Measurements from ENCODE around the gene CLIP2.
"Not testable (repeated sequence)": the region's sequence is repeated elsewhere in the genome, so short reads cannot be mapped to it uniquely, and the experiment has no call there.

CLIP2 gene

DNA sequence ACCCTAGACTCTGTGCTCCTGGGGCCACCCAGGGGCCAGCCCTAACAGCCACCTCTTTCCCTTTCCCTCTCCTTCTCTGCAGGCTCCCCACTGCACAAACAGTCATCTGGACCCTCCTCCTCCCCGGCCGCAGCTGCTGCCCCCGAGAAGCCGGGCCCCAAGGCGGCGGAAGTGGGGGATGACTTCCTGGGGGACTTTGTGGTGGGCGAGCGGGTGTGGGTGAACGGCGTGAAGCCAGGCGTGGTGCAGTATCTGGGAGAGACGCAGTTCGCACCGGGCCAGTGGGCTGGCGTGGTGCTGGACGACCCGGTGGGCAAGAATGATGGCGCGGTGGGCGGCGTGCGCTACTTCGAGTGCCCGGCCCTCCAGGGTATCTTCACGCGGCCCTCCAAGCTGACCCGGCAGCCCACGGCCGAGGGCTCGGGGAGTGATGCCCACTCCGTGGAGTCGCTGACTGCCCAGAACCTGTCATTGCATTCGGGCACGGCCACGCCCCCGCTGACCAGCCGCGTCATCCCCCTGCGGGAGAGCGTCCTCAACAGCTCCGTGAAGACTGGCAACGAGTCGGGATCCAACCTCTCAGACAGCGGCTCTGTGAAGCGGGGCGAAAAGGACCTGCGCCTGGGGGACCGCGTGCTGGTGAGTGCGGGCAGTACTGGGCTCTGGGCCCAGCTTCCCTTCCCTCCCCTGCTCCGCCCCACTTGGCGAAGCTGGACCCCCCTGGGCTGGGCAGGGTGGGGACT is 49.3 kb downstream of the CLIP2 start:
- no peak for DNase-seq

DNA sequence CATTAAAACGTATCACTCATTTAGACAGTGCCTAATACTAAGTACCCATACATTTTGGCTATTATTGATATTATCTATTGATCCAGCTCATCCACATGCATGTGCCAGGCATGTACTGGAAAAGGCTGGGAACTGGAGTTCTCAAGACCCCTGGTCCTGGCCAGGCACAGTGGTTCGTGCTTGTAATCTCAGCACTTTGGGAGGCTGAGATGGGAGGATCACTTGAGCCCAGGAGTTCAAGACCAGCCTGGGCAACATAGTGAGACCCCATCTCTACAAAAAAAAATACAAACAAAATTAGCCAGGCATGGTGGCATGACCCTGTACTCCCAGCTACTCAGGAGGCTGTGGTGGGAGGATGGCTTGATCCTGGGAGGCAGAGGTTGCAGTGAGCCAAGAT is 50.4 kb downstream of the CLIP2 start:
- not testable (repeated sequence) for DNase-seq

DNA sequence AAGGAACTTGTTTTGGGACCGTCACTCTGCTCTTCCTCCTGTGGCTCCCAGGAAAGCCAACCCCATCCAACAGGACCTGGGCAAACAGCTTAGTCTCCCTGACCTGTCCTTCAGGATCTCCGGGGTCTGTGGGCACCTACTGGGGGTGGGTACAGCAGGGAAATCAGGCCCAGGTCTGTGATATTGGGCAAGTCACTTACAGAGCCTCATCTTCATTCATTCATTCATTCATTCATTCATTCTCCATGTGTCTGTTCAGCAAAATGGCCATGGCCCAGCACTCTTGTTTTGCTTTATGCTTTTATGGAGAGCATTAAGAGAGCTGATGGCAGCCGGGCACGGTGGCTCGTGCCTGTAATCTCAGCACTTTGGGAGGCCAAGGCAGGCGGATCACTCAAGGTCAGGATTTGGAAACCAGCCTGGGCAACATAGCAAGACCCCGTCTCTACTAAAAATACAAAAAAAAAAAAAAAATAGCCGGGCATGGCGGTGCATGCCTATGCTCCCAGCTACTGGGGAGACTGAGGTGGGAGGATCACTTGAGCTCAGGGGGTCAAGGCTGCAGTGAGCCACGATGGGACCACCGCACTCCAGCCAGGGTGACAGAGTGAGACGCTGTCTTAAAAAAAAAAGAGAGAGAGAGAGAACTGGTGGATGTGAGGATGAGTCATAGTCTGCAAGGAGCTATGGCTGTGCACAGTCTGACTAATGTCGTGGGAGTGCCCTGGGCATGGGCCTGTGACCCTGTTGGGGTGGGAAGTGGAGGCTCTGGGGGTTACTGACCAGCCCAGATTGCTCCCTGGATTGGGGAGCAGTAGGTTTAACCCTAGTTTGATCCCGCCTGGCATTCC is 54.3 kb downstream of the CLIP2 start:
- DNase-seq: no peak

DNA sequence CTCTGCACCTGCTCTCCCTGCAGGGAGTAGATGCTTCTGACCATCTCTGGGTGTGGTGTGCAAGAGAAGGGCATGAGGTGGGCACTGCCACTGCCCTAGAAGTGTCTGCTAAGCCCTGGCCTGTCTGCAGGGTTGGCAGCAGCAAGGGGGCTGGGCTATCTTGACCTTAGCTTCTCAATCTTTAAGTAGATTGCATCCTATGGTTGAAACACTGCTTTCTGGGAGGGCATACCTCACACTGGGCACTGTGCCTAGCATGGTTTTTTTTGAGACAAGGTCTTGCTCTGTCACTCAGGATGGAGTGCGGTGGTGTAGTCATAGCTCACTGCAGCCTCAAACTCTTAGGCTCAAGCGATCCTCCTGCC is 54.9 kb downstream of the CLIP2 start:
- DNase-seq: no peak

DNA sequence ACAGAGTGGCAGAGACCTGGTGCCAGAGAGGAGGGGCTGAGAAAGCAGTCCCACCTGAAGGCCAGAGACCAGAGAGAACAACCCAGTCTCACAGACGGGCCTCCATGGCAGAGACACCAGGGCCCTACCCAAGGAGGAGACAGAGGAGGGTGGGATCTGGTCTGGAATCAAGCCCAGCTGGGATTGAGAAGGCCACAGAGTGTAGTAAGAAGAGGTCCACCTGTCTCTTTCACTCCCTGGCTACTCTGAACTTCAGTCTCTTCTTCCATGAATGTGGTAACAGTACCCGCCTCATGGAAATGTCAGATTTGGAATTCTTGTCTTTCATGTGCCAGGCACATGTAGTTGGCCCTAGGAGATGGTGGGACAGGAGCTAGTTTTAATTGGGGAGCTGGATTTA is 55.6 kb downstream of the CLIP2 start:
- DNase-seq: no peak

DNA sequence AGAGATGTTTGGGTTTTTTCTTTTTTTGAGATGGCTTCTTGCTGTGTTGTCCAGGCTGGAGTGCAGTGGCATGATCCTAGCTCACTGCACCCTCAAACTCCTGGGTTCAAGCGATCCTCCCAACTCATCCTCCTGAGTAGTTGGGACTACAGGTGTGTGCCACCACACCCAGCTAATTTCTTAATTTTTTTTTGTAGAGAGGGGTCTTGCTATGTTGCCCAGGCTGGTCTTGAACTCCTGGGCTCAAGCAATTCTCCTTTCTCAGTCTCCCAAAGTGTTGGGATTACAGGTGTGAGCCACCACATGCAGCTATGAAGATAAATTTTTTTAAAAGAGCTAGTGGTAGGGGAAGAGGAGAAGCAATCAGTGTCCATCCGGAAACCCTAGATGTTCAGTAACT is 56.8 kb downstream of the CLIP2 start:
- no peak for DNase-seq

DNA sequence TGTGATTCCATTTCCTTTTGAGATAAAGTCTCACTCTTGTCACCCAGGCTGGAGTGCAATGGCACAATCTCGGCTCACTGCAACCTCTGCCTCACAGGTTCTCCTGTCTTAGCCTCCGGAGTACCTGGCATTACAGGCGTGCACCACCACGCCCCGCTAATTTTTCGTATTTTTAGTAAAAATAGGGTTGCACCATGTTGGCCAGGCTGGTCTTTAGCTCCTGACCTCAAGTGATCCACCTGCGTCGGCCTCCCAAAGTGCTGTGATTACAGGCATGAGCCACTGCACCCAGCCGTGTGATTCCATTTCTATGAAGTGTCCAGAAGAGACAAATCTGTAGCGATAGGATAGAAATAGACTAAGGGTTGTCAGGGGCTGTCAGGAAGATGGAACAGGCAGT is 60.4 kb downstream of the CLIP2 start:
- DNase-seq: no peak

DNA sequence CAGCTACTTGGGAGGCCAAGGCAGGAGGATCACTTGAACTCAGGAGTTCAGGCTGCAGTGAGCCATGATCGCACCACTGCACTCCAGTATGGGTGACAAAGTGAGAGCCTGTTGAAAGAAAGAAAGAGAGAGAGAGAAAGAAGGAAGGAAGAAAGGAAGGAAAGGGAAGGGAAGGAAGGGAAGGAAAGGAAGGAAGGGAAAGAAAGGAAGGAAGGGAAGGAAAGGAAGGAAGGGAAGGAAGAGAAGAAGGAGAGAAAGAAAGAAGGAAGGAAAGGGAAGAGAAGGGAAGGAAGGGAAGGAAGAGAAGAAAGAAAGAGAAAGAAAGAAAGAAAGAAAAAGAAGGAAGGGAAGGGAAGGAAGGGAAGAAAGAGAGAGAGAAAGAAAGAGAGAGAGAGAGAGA is 61.5 kb downstream of the CLIP2 start:
- DNase-seq: no peak

DNA sequence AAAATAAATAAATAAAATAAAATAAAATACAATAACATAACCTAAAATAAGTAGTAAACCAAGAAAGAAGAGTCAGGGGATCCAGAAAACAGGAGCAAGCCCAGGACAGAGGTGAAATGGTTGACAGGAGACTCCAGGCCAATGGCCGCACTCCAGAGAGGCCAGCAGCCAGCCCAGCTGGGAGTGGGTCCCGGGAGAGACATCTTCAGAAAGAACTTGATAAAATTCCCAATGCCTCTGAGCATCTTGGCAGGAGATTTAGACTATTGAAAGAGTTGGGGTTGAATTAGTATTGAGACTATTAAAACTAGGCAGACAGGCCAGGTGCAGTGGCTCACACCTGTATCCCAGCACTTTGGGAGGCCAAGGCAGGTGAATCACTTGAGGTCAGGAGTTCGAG is 62.6 kb downstream of the CLIP2 start:
- no peak for DNase-seq

DNA sequence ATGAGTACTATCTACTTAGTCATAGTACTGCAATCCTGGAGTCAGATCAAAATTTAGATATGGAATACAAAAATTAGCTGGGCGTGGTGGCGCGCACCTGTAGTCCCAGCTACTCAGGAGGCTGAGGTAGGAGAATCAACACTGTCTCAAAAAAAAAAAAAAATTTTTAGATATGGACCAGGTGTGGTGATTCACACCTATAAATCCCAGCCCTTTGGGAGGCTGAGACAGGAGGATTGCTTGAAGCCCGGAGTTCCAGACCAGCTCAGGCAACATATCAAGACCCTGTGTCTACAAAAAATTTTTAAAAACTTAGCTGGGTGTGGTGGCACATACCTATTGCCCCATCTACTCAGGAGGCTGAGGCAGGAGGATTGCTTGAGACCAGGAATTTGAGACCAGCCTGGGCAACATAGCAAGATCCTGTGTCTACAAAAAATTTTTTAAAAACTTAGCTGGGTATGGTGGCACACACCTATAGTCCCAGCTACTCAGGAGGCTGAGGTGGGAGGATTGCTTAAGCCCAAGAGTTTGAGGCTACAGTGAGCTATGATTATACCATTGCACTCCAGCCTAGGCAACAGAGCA is 63.4 kb downstream of the CLIP2 start:
- DNase-seq: not testable (repeated sequence)

DNA sequence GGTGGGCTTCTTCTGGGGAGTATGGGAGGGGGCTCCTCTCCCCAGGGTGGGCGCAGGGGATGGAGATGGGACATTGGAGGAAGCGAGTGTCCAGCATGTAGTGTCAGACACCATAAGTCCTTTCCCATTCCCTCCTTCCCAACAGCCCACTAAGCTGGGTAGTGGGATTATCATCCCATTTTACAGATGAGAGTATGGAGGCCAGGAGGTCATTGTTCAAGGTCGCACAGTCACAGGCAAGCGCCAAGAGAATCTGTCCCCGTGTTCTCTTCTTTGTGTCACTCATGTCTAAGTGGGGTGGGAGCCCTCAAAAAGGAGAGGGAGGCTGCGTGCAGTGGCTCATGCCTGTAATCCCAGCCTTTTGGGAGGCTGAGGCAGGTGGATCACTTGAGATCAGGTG is 64.8 kb downstream of the CLIP2 start:
- DNase-seq: no peak

DNA sequence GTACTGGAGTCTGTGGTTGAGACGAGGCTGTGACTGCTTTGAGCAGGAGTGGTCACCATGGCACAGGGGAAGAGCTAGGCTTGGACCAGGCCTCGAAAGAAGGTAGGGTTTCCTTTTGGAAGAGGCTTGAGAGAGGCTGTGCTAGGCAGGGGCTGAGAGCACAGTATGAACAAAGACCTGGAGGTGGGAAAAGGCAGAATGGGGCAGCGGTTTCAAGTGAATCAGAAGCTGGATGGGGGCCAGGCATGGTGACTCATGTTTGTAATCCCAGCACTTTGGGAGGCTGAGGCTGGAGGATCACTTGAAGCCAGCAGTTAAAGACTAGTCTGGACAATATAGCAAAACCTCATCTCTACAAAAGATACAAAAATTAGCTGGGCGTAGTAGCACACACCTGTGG is 65.9 kb downstream of the CLIP2 start:
- no peak for DNase-seq

DNA sequence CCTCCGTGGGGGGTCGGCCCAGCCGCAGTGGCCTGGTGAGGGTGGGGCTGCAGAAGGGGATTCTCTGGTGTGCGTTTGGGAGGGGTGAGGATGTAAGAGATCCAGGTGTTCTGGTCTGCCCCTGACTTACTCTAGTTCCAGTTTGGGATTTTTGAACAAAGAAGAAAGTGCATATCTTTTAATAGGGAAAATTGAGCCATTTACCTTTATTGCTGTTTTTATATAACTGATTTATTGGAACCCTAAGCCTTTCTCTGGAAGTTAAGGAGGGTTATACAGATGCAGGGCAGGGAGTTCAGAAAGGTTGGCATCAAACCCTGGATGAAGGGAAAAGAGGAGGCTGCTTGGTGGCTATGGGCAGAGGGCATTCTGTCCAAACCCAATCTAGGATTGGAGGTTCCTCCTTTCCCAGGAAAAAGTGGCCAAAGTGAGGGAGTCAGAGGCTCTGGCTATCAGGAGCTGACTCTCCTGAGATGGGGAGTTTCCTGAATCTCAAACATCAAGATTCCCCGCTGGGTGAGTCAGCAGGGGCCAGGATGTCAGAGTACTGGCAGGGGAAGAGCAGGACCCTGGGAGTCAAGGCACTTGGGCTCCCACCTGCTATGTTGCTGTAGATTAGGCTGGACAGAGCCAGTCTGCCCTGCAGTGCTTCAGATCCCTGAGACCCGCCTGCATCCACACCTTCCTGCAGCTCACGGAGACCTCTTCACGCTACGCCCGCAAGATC is 67.5 kb downstream of the CLIP2 start:
- DNase-seq: no peak

DNA sequence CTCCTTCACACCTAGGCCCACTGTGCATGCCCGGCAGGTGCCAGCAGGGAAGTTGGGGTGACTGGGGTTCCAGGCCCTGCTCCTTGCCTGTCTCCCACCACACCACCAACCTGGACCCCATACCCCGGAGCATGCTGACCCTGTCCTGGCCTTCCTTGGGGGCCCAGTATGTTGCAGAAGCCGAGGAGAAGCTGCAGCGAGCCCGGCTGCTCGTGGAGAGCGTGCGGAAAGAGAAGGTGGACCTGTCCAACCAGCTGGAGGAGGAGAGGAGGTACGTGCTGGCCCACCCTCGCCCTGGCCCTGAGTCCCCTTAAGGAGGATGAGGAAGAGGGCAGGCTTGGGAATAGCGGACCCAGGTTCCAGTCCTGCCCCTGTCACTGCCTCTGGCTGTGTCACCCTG is 70.8 kb downstream of the CLIP2 start:
- no peak for DNase-seq

DNA sequence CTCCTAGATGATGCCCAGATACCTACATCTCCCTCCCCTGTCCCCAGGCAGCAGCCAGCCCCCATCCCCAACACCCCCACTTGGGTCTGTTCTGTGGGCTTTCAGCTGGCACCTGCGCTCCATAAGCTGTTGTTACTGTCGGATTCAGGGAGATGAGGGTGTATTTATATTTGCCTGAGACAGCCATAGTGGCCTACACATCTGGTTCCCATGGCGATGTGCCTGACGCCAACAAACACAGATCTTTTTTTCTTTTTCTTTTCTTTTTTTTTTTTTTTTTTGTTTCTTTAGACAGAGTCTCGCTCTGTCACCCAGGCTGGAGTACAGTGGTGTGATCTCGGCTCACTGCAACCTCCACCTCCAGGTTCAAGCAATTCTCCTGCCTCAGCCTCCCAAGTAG is 73.1 kb downstream of the CLIP2 start:
- no peak for DNase-seq

DNA sequence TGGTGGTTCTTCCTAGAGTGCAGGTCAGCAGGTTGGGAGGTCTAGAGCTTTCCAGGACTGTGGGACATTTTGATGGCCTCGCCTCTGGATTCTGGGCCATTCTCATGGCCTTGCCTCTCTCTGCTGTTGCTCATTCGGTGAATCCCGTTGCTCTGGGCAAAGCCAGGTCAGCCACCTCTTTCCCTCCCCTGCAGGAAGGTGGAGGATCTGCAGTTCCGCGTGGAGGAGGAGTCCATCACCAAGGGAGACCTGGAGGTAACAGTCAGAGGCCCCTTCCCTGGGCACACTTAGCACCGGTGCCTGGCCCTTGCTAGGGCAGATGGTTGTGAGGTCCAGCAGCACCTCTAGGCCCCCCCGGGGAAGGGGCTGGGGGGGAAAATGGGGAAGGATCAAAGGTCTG is 74.9 kb downstream of the CLIP2 start:
- no peak for DNase-seq

DNA sequence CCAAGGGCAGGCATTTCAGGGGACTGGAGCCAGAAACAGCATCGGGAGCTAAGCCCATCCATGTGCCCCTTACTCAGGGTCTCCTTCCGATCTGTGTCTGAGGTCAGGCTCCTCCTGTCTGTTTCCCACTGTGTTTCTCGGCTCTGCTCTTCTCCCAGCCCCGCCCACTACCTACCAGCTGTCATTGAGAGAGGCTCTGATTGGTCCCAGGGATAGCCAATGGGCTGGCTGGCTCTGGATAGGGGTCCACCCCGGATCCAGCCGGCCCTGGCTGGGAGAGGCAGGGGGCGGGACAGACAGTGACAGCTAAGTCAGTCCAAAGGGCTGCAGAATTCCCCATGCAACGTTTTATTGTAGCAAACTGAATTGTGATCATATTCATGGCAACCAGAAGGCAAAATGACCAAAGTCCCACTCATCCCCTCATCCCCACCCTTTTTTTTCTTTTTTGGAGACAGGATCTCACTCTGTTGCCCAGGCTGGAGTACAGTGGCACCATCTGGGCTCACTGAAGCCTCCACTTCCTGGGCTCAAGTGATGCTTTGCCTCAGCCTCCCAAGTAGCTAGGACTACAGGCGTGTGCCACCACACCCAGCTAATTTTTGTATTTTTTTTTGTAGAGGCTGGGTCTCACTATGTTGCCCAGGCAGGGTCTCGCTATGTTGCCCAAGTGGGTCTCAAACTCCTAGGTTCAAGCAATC is 76.3 kb downstream of the CLIP2 start:
- no peak for DNase-seq

DNA sequence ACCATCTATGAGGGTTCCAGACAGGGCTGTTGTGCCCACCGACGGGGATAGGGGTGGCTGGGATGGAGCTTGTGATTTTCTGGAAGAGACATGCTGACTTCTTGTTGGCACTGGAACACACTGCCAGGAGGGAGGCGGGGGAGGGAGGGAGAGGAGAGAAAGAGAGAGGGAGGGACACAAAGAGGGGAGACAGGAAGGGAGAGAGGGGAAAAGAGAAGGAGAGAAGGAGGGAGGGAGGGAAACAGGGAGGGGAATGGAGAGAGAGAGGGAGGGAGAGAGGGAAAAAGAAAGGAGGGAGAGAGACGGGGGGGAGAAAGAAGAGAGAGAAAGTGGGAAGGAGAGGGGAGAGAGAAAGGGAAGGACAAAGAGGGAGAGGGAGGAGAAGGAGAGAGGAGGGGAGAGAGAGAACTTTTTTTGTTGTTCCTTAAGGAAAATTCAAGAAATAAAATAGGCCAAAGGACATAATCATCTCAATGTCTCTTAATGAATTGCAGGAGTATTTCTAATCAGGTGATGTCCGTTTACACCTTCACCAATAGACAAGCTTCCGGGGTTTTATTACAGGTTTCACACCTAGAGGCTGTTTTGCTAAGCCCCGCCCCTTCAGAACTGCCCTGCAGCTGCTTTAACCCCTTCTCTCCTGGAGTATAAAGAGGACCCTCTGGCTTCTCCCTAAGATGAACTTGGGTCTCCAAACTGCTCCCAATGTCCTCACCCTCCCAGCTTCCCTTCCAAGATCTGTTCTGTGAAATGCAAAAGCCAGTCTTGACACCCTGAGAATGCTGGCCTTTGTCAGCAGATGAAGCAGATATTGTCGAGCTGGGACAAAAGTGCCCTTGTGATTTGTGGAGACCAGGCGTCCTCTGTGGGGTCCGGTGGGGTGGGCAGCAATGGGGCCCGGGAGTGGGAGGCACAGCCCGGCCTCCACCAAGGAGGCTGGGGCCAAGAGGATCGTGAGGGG is 82.5 kb downstream of the CLIP2 start:
- no peak for DNase-seq

DNA sequence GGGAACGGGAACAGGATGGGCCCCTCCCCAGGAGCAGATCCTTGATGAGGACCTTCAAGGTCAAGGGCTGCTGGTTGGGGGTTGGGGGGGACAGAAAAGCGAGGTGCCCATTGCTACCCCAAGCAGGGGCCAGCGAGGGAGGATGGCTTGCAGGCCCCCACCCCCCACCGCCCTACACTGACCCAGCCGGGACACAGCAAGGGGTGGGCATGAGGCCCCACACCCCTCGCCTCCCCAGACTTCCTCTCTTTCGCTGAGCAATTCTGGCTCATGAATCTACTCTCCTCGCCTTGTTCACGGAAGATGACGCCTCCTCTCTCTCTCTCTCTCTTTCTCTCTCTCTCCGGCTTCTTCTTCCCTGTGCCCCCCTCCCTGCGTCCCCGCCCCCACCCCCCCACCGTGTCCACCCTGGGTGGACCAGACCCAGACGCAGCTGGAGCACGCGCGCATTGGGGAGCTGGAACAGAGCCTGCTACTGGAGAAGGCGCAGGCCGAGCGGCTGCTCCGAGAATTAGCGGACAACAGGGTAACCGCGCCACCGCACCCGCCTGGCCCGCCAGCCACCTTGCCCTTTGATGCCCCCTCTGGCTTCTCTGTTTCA is 83.4 kb downstream of the CLIP2 start:
- DNase-seq: no peak

DNA sequence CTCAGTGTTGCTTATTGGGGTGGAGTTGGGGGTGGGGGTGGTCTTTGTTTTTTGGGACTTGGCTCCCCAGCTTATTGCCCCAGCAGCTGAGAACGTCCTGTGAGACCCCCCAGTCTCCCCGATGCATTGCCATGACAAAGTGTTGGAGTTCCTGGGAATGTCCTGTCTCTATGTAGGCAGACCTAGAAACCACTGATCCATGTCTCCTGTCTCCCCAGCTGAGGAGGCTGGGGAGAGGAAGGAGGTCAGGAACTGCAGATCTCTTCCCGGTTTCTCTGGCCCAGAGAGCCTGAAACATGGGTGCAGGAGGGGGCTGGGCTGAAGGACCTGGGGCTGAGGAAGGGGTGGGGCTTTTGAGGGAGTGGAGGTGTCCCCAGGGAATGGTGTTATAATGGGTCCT is 84.3 kb downstream of the CLIP2 start:
- DNase-seq: no peak

DNA sequence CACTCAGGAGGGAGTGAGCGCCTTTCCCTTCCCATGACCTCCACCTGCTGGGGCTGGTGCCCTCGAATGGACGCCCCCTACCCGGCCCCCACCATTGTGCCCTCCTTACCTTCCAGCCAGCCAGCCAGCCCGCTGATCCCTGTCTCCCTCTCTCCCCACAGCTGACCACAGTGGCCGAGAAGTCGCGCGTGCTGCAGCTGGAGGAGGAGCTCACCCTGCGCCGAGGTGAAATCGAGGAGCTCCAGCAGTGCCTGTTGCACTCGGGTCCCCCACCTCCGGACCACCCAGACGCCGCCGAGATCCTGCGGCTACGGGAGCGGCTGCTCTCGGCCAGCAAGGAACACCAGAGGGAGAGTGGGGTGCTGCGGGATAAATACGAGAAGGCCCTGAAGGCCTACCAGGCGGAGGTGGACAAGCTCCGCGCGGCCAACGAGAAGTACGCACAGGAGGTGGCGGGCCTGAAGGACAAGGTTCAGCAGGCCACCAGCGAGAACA is 86.6 kb downstream of the CLIP2 start:
- no peak for DNase-seq

Measured in activated gamma-delta T cell (primary cell).